DMS 273 treated with DMSO at 0.1 percent for 48 hours (cell line): Measurements from ENCODE around the gene GRAMD1C.
"Not testable (repeated sequence)": the region's sequence is repeated elsewhere in the genome, so short reads cannot be mapped to it uniquely, and the experiment has no call there.

ENCODE experiments used
- DNase-seq: peaks from one replicate; lab custom pipeline; 2025; lab: John Stamatoyannopoulos, UW

GRAMD1C gene

GRCh38 chr3:113850391-113850790 lies 11.8 kb downstream of the GRAMD1C start:
- not testable (repeated sequence) for DNase-seq

- no peak for DNase-seq
Measured at GRCh38 chr3:113852506-113852905, 13.9 kb downstream of the GRAMD1C start.

- DNase-seq: no peak
Measured at GRCh38 chr3:113867506-113867905, 28.9 kb downstream of the GRAMD1C start.

- no peak for DNase-seq
Measured at GRCh38 chr3:113873293-113873692, 34.7 kb downstream of the GRAMD1C start.

GRCh38 chr3:113873814-113874526 lies 35.4 kb downstream of the GRAMD1C start:
- DNase-seq: no peak

- DNase-seq: no peak
Measured at GRCh38 chr3:113878403-113878802, 39.8 kb downstream of the GRAMD1C start.

GRCh38 chr3:113885050-113885449 lies 46.5 kb downstream of the GRAMD1C start:
- no peak for DNase-seq

- no peak for DNase-seq
Measured at GRCh38 chr3:113890256-113890900, 51.8 kb downstream of the GRAMD1C start.

GRCh38 chr3:113894927-113895326 lies 56.3 kb downstream of the GRAMD1C start:
- no peak for DNase-seq

- DNase-seq: no peak
Measured at GRCh38 chr3:113895964-113896363, 57.4 kb downstream of the GRAMD1C start.

- no peak for DNase-seq
Measured at GRCh38 chr3:113896930-113897329, 58.3 kb downstream of the GRAMD1C start.

- no peak for DNase-seq
Measured at GRCh38 chr3:113897373-113897777, 58.8 kb downstream of the GRAMD1C start.

GRCh38 chr3:113898892-113899291 lies 60.3 kb downstream of the GRAMD1C start:
- no peak for DNase-seq

- DNase-seq: no peak
Measured at GRCh38 chr3:113906568-113907140, 68.1 kb downstream of the GRAMD1C start.

- no peak for DNase-seq
Measured at GRCh38 chr3:113908133-113908532, 69.5 kb downstream of the GRAMD1C start.

GRCh38 chr3:113910966-113911365 lies 72.4 kb downstream of the GRAMD1C start:
- DNase-seq: no peak

- DNase-seq: peak; percentile 42
Measured at GRCh38 chr3:113912552-113913236, 74.1 kb downstream of the GRAMD1C start.

- DNase-seq: no peak
Measured at GRCh38 chr3:113914646-113915045, 76.1 kb downstream of the GRAMD1C start.

GRCh38 chr3:113927556-113927955 lies 89.0 kb downstream of the GRAMD1C start:
- no peak for DNase-seq

- DNase-seq: no peak
Measured at GRCh38 chr3:113946831-113947230, 108.2 kb downstream of the GRAMD1C start.

- DNase-seq: peak; percentile 77
Measured at GRCh38 chr3:113947372-113948014, 108.9 kb downstream of the GRAMD1C start, which contains the start of gene ZDHHC23. Gene ZDHHC23, plus strand, starts transcription at chr3:113948013. Its CDS starts 790 bp downstream, at chr3:113948803.
